GM10266 (cell line): ENCODE measurements around the gene NUAK2.
A peak's percentile ranks its signal among the peaks of the same experiment; 100 is the strongest.
"Not testable (repeated sequence)": the region's sequence is repeated elsewhere in the genome, so short reads cannot be mapped to it uniquely, and the experiment has no call there.

ENCODE experiments used
- DNase-seq: peaks from one replicate; pipeline ENCODE4 v3.0.0; 2012; ENCODE audit errors: extremely low spot score
- CTCF ChIP-seq: IDR thresholded peaks from 2 replicates; pipeline ENCODE4 v1.5.1; 2012; ENCODE audit warnings: mild to moderate bottlenecking, low read depth; ENCODE audit not compliant: control insufficient read depth, insufficient read depth; ENCODE audit errors: missing control alignments

The NUAK2 gene

GRCh38 chr1:205285381-205286101 is 36.0 kb downstream of the NUAK2 start:
- DNase-seq = no peak
- TF ChIP-seq CTCF = no peak

GRCh38 chr1:205284420-205285144 is 37.0 kb downstream of the NUAK2 start:
- peak; percentile 62 for DNase-seq
- no peak for TF ChIP-seq CTCF

GRCh38 chr1:205283270-205284147 is 38.0 kb downstream of the NUAK2 start:
- no peak for DNase-seq
- no peak for TF ChIP-seq CTCF

GRCh38 chr1:205280666-205281395 is 40.7 kb downstream of the NUAK2 start:
- not testable (repeated sequence) for DNase-seq

GRCh38 chr1:205279986-205280385 is 41.6 kb downstream of the NUAK2 start:
- DNase-seq = no peak
- TF ChIP-seq CTCF = no peak

- DNase-seq = no peak
- TF ChIP-seq CTCF = no peak
Measured at GRCh38 chr1:205276689-205277065, 44.9 kb downstream of the NUAK2 start.
